GM19193 (cell line): ENCODE results near the gene JAZF1.

Experiments used
- POLR2A ChIP-seq: IDR thresholded peaks from 4 replicates; pipeline ENCODE4 v1.6.1; 2011; ENCODE audit not compliant: insufficient read depth, insufficient read length; ENCODE audit errors: extremely low read depth

JAZF1 gene

DNA sequence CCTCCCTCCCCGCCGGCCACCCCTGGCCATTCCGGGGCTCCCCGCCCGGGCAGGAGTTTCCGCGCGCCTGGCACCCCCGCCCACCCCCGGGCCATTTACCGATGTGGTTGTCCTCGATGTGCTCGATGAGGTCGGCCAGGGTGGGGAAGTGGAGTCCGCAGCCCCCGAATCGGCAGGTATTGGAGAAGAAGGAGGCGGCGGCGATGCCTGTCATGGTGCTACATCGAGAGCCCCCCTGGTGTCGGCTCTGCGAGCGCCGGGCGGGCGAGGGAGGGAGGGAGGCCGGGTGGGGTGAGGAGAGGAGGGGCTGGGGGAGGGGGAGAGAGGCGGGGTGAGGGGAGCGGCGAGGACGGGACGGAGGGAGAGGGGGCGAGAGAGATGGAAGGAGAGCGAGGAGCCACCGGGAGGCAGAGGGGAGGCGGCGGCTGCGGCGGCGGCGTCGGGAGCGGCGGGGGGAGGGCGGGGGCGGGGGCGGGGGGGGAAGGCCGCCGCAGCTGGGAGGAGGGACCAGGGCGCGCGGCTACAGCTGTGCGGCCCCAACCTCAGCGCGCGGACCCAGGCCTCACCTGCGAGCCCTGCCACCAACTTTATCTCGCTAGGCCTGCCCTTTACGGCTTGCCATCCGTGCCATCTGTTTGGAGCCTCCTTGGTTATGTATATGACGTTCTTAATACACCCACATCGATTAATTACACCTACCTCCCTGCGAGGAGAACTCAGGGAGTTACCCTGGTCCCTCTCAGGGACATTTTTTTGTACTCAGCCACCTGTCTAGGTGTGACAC is at the start of gene JAZF1:
Gene JAZF1 (minus strand): TSS at position 432 of the 784 bp plus-strand sequence.
- TF ChIP-seq POLR2A: no peak

- TF ChIP-seq POLR2A: no peak
Observed at GRCh38 chr7:28230261-28230660, 49.7 kb upstream of the JAZF1 start.

DNA sequence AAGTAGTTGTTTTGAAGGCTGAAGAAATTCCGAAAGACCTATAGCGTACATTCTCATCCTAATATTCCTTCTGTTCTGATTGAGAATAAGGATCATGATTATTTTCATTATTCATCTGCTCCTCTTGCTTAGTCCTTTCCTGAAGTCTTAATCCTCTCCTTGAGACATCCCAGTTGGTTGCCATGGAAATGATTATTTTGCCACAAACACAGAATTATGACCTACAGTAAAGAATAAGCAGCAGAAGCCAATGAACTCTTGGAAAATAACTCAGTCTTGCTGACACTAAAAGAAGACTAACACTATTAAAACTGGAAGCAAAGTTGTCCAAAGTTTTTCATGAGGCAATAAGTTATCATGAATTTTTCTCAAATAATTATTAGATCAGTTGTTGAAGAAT is 47.8 kb upstream of the JAZF1 start:
- no peak for TF ChIP-seq POLR2A

DNA sequence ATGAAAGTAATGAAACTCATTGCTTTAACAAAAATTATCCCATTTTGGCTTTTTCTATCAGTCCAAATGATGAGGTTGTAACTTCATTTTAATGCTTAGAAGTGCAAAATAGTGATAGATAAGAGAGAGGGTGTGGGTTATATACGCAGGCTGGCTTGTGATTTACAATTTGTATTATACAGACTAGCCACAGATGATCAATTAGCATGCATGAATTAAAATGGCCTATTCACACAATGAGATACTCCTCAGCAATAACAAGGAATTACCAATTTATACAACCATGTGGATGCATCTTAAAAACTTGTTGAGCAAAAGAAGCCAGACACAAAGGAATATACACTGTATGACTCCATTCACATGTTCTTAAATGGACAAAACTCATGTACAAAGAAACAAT is 45.4 kb upstream of the JAZF1 start:
- TF ChIP-seq POLR2A: no peak

- TF ChIP-seq POLR2A: no peak
Observed at GRCh38 chr7:28225576-28225975, 45.0 kb upstream of the JAZF1 start.

DNA sequence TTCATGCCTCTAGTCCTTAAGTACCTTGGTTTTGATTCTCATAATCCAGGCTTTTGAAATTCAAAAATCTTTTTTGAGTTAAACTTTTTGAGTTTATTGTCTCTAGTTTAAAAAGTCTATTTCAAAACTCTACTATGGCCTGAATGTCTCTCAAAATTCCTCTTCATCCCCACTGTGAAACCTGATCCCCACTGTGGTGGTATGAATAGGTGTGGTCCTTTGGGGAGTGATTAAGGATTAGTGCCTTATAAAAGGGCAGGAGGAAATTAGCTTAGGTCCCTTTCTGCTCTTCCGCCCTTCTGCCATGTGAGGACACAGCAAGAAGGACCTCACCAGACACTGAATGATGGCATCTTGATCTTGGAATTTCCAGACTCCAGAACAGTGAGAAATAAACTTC is 44.1 kb upstream of the JAZF1 start:
- TF ChIP-seq POLR2A: no peak

- no peak for TF ChIP-seq POLR2A
Observed at GRCh38 chr7:28224172-28224571, 43.6 kb upstream of the JAZF1 start.

DNA sequence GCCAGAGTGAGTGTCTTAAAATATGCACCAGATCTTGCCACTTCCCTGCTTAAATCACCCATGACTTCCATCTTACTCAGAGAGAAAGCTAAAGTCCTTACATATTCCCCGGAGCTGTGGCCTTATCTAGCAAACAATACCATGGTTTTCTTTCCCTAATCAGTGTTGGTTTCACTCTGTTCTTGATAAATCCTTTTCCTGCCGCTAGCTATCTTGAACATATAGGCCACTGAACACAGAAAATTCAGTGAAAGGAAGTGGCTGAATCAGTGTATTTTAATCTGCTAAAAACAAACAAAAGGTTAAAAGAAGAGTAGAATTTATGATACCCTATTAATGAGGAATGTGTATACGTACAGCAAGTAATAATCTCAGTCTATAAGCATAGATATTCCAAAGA is 42.0 kb upstream of the JAZF1 start:
- TF ChIP-seq POLR2A: no peak

- TF ChIP-seq POLR2A: no peak
Observed at GRCh38 chr7:28219793-28220192, 39.2 kb upstream of the JAZF1 start.

GRCh38 chr7:28217143-28217542 is 36.5 kb upstream of the JAZF1 start:
- TF ChIP-seq POLR2A: no peak

DNA sequence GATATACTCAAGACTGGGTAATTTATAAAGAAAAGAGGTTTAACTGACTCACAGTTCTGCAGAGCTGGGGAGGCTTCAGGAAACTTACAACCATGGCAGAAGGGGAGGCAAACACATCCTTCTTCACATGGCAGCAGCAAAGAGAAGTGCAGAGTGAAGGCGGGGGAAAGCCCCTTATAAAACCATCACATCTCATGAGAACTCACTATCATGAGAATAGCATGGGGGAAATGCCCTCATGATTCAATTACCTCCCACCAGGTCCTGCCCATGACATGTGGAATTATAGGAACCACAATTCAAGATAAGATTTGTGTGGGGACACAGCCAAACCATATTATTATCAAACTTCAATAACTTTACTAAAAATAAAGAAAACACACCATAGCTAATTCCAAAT is 30.4 kb upstream of the JAZF1 start:
- no peak for TF ChIP-seq POLR2A

- TF ChIP-seq POLR2A: no peak
Observed at GRCh38 chr7:28208506-28208905, 27.9 kb upstream of the JAZF1 start.

DNA sequence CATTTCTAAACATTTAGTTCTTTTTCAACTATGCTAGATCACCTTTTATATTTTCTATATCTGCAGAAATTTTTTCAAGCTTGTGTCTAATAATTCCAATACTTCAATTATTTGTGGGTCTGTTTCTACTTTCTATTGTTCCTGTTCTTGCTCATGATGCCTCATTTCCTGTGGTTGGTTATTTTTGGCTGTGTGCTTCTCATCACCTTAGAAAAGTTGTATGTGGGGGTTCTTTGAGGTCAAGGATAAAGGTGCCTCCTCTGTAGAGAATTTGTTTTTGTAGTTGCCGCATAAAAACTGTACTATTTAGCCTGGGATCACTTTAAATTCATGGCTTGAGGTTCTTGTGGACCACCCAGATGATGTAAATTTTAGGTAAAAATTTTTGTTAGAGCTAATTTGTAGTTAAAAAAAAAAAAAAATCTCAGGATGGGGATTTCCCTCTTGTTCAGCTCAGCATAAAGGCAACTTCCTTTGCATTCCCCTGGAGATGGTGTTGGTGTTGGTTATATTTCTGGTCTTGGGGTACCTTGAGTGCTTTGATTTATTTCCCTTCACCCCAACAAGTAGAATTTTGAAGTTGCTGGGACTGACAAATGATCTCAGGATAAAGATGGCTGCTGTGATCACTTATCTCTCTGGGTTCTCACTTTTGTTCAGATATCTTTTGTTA is 27.0 kb upstream of the JAZF1 start:
- TF ChIP-seq POLR2A: no peak

GRCh38 chr7:28205506-28205905 is 24.9 kb upstream of the JAZF1 start:
- no peak for TF ChIP-seq POLR2A

DNA sequence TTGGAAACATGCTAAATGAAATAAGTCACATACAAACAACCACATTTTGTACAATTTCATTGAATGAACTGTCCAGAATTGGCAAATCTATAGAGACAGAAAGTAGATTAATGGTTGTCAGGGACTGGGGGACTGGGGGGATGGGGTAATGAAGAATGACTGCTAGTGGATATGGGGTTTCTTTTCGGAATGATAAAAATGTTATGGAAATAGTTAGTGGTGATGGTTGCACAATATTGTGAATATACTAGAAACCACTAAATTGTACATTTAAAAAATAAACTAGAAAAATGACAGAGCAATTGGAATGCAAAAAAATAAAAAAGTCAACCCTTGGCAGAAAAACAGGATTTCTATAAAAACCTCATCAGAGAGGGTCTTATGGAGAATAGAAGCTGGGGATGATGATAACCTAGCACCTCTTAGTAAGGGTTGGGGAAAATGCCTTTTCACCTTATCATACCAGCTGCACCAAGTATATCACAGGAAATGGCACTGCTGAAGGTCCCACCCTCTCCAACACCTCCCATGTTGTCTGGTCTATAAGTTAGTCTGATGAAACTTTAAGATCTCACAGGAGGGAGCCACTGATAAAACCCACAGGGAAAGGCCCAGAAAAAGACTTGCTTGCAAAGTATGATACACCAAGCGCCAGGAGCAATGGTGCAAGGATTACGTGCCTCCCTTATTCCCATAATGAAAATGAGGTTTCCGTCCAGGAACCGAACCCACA is 23.1 kb upstream of the JAZF1 start:
- no peak for TF ChIP-seq POLR2A

GRCh38 chr7:28202222-28202621 is 21.6 kb upstream of the JAZF1 start:
- no peak for TF ChIP-seq POLR2A

GRCh38 chr7:28201131-28201530 is 20.5 kb upstream of the JAZF1 start:
- TF ChIP-seq POLR2A: no peak

DNA sequence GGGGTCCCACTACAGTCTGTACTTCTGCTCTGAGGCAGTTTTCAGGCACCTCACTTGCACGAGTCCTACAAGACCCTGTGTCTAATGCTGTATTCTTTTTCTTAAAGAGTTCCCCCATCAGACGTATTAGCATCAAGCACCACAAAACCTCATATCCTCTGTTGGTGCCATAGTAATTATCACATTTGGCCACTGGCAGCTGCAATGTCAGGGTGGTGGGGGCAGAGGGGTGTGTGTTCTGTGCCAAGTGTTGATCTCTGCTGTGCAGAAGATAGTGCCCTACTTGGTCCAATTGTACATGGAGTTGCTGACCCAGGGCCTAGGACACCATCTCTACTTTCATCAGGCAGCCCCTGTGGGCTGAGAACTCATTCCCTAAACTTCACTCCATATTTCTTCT is 20.0 kb upstream of the JAZF1 start:
- no peak for TF ChIP-seq POLR2A
